Neuronal stem cell (in vitro differentiated cells): Measurements from ENCODE around the gene DCUN1D2.
A peak's percentile ranks its signal among the peaks of the same experiment; 100 is the strongest.
"Not testable (repeated sequence)": the region's sequence is repeated elsewhere in the genome, so short reads cannot be mapped to it uniquely, and the experiment has no call there.

Source experiments
- DNase-seq: peaks from one replicate; pipeline ENCODE4 v3.0.0-alpha.2; 2013; ENCODE audit warnings: low spot score
- H2AFZ ChIP-seq: one replicate; pipeline ENCODE4 v1.6.1; 2013; ENCODE audit warnings: mild to moderate bottlenecking, low read length, inconsistent platforms
- H2AK5ac ChIP-seq: 2 replicates; pipeline ENCODE4 v1.6.1; 2013; ENCODE audit warnings: low read depth, mild to moderate bottlenecking, inconsistent platforms, low read length, moderate library complexity, mixed read lengths
- H2BK120ac ChIP-seq: 2 replicates; pipeline ENCODE4 v1.6.1; 2013; ENCODE audit warnings: low read depth, mild to moderate bottlenecking, inconsistent platforms, low read length, moderate library complexity, mixed read lengths
- H2BK12ac ChIP-seq: one replicate; pipeline ENCODE4 v1.6.1; 2013; ENCODE audit warnings: low read length, inconsistent platforms
- H2BK15ac ChIP-seq: 2 replicates; pipeline ENCODE4 v1.6.1; 2013; ENCODE audit warnings: mild to moderate bottlenecking, low read length, inconsistent platforms, mixed read lengths
- H2BK5ac ChIP-seq: one replicate; pipeline ENCODE4 v1.6.1; 2013; ENCODE audit warnings: inconsistent platforms, mild to moderate bottlenecking, low read length, moderate library complexity
- H3K14ac ChIP-seq: one replicate; pipeline ENCODE4 v1.6.1; 2013; ENCODE audit warnings: low read length, inconsistent platforms
- H3K18ac ChIP-seq: 2 replicates; pipeline ENCODE4 v1.6.1; 2013; ENCODE audit warnings: low read length, inconsistent platforms
- H3K23ac ChIP-seq: 2 replicates; pipeline ENCODE4 v1.6.1; 2013; ENCODE audit warnings: low read depth, mild to moderate bottlenecking, mixed read lengths, low read length, inconsistent platforms; ENCODE audit not compliant: poor library complexity
- H3K27ac ChIP-seq: replicated peaks from 3 replicates; pipeline ENCODE4 v1.5.1; 2013; ENCODE audit warnings: low read length, inconsistent platforms
- H3K27me3 ChIP-seq, 3 experiments: 2 replicates each; pipeline ENCODE4 v1.6.1; 2013; ENCODE audit warnings: low read length in 3 of 3, mild to moderate bottlenecking in 2 of 3, inconsistent platforms in 1 of 3, low read depth in 1 of 3, mixed read lengths in 1 of 3, moderate library complexity in 1 of 3; ENCODE audit not compliant: control insufficient read depth in 3 of 3, insufficient read depth in 3 of 3
- H3K36me3 ChIP-seq, 2 donors: replicated peaks in 1 of 2; 2 replicates each; pipeline ENCODE4 v1.6.1; 2013; ENCODE audit warnings: low read length in 2 of 2; ENCODE audit not compliant: control insufficient read depth in 2 of 2, insufficient read depth in 2 of 2
- H3K4ac ChIP-seq: 2 replicates; pipeline ENCODE4 v1.6.1; 2013; ENCODE audit warnings: inconsistent platforms, mild to moderate bottlenecking, low read length, moderate library complexity
- H3K4me1 ChIP-seq, 2 donors: 1 replicate in 1 of 2; 2 replicates in 1 of 2; pipeline ENCODE4 v1.6.1; 2013; ENCODE audit warnings: low read length in 2 of 2, low read depth in 1 of 2; ENCODE audit not compliant: control insufficient read depth in 2 of 2, insufficient read depth in 1 of 2
- H3K4me2 ChIP-seq: one replicate; pipeline ENCODE4 v1.6.1; 2013; ENCODE audit warnings: mild to moderate bottlenecking, low read length, inconsistent platforms; ENCODE audit not compliant: insufficient read depth, poor library complexity, severe bottlenecking
- H3K4me3 ChIP-seq, 2 donors: 2 replicates each; pipeline ENCODE4 v1.5.1; 2013; ENCODE audit warnings: low read length in 2 of 2, mild to moderate bottlenecking in 2 of 2, inconsistent platforms in 1 of 2, moderate library complexity in 1 of 2
- H3K79me1 ChIP-seq: one replicate; pipeline ENCODE4 v1.6.1; 2013; ENCODE audit warnings: low read depth, mild to moderate bottlenecking, inconsistent platforms, low read length, moderate library complexity
- H3K9ac ChIP-seq: one replicate; pipeline ENCODE4 v1.6.1; 2013; ENCODE audit warnings: mild to moderate bottlenecking, low read depth, low read length, inconsistent platforms; ENCODE audit not compliant: poor library complexity
- H3K9me3 ChIP-seq, 2 donors: replicated peaks in 1 of 2; 2 replicates each; pipeline versions ENCODE3 to v1.6.1; 2013; ENCODE audit warnings: low read length in 2 of 2, mild to moderate bottlenecking in 2 of 2, inconsistent platforms in 1 of 2, low read depth in 1 of 2, mixed read lengths in 1 of 2, moderate library complexity in 1 of 2; ENCODE audit not compliant: control insufficient read depth in 2 of 2, insufficient read depth in 1 of 2
- H4K8ac ChIP-seq: one replicate; pipeline ENCODE4 v1.6.1; 2013; ENCODE audit warnings: low read depth, mild to moderate bottlenecking, inconsistent platforms, low read length, moderate library complexity
- H4K91ac ChIP-seq: one replicate; pipeline ENCODE4 v1.6.1; 2013; ENCODE audit warnings: low read length, low read depth, mild to moderate bottlenecking, inconsistent platforms; ENCODE audit not compliant: poor library complexity
- WGBS, 2 donors: extraction: QIAGEN DNeasy Blood & Tissue Kit; methylation state at CpG; one replicate each; pipeline ENCODE4 v1.1.7; 2013; ENCODE audit warnings: missing lambda C conversion rate in 2 of 2, mixed read lengths in 1 of 2; ENCODE audit not compliant: insufficient read length in 2 of 2, insufficient replicate concordance in 1 of 2; ENCODE audit errors: extremely low coverage in 2 of 2; 5-methylcytosine and 5-hydroxymethylcytosine counted together

DCUN1D2 gene

DNA sequence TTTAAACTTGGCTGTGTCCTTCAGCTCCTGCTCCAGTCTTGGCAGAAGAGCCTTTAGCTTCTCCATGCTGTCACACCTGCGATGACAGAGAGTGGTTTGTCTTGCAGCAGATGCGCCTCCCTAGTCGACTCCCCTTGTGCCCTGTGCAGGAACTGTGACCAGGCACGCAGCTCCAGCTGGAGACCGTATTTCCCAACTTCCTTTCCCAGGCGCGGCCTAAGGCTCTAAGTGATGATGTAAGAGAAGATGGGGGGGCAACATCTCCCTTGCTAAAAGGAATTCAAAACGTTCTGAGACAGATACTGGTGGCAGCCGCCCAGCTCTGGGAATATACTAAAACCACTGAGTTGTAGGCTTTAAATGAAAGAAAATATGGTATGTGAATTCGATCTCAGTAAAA lies 16.3 kb downstream of the DCUN1D2 start:
- H2BK120ac ChIP-seq = no peak overlapping the region
- H3K9ac ChIP-seq = no peak overlapping the region
- no peak overlapping the region for H4K91ac ChIP-seq
- H3K27me3 ChIP-seq = no peaks in the 10 kb centered on the region
- H2AK5ac ChIP-seq = no peak overlapping the region
- no peak overlapping the region for H2BK12ac ChIP-seq
- peaks cover 0 to 14% of the 10 kb centered on the region in 2 donors for H3K9me3 ChIP-seq
- no peak overlapping the region for H3K4ac ChIP-seq
- no peak overlapping the region for H3K23ac ChIP-seq
- H3K4me3 ChIP-seq = no peak overlapping the region
- H3K36me3 ChIP-seq = peaks cover 25 to 89% of the 10 kb centered on the region in 2 donors
- H2AFZ ChIP-seq = no peak overlapping the region
- H3K14ac ChIP-seq = no peak overlapping the region
- no CpG with 5 or more reads among the region's 10 CpGs for WGBS, 2 donors
- H2BK15ac ChIP-seq = no peak overlapping the region
- H3K4me1 ChIP-seq = peaks cover 3 to 4% of the 10 kb centered on the region in 2 donors
- H4K8ac ChIP-seq = no peak overlapping the region
- H3K4me2 ChIP-seq = no peak overlapping the region
- no peak for DNase-seq
- no peak overlapping the region for H3K27ac ChIP-seq
- no peaks in the 10 kb centered on the region for H3K79me1 ChIP-seq
- no peak overlapping the region for H3K18ac ChIP-seq
- no peak overlapping the region for H2BK5ac ChIP-seq

DNA sequence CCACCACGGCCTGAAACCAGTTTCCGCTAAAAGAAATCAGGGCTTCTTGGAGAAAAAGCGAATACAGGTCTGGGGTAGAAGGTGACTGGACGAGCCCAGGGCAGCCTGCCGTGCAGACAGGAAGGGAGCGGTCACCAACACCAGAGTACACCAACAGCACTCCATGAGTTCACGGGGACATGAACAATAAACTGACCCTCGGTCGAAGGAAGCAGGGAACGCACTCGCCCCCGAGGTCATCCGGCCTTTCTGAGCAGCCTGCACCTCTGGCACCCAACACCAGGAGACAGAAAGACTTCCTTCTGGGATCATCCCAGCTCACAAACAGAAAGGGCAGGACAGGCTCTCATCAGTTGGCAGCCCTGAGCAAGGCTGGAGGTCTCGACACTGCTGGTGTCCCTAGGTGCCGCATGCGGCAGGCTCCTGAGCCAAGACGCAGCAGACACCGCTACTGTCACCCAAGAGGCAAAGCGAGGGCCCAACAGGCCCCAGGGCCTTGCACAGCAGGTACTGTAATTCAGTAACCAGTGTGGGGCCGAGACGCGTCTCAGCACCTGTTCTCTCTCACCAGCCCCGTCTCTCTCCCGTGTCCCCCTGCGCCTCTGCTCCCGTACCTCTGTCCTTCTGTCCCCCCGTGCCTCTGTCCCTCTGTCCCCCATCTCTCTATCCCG lies 18.0 kb downstream of the DCUN1D2 start:
- no peak overlapping the region for H3K9ac ChIP-seq
- peaks cover 21 to 79% of the 10 kb centered on the region in 2 donors for H3K36me3 ChIP-seq
- no peak overlapping the region for H3K27ac ChIP-seq
- H3K4ac ChIP-seq = no peak overlapping the region
- no CpG with 5 or more reads among the region's 28 CpGs for WGBS, 2 donors
- H3K79me1 ChIP-seq = no peaks in the 10 kb centered on the region
- H2BK5ac ChIP-seq = no peak overlapping the region
- no peak for DNase-seq
- peak overlapping the region; percentile 70 for H4K8ac ChIP-seq
- H3K18ac ChIP-seq = no peak overlapping the region
- no peak overlapping the region for H3K23ac ChIP-seq
- H4K91ac ChIP-seq = no peak overlapping the region
- no peak overlapping the region for H2BK15ac ChIP-seq
- H3K4me2 ChIP-seq = no peak overlapping the region
- no peak overlapping the region for H2BK12ac ChIP-seq
- H2AFZ ChIP-seq = no peak overlapping the region
- no peak overlapping the region for H2AK5ac ChIP-seq
- H2BK120ac ChIP-seq = no peak overlapping the region
- H3K4me3 ChIP-seq = no peak overlapping the region
- H3K9me3 ChIP-seq = no peaks in the 10 kb centered on the region
- no peak overlapping the region for H3K14ac ChIP-seq
- peaks cover 10 to 11% of the 10 kb centered on the region in 2 donors for H3K4me1 ChIP-seq
- H3K27me3 ChIP-seq = no peaks in the 10 kb centered on the region

- H3K36me3 ChIP-seq = peaks cover 22 to 79% of the 10 kb centered on the region in 2 donors
- no peaks in the 10 kb centered on the region for H3K27me3 ChIP-seq
- WGBS, 2 donors = no CpG with 5 or more reads among the region's 11 CpGs
- H4K8ac ChIP-seq = no peak overlapping the region
- no peaks in the 10 kb centered on the region for H3K79me1 ChIP-seq
- no peak overlapping the region for H3K4me3 ChIP-seq
- no peak overlapping the region for H2BK5ac ChIP-seq
- no peak overlapping the region for H3K27ac ChIP-seq
- H3K9me3 ChIP-seq = no peaks in the 10 kb centered on the region
- no peak overlapping the region for H3K4ac ChIP-seq
- no peak overlapping the region for H3K18ac ChIP-seq
- peaks cover 10 to 11% of the 10 kb centered on the region in 2 donors for H3K4me1 ChIP-seq
- no peak overlapping the region for H2BK120ac ChIP-seq
- no peak overlapping the region for H2AFZ ChIP-seq
- no peak overlapping the region for H2AK5ac ChIP-seq
- no peak overlapping the region for H3K9ac ChIP-seq
- no peak for DNase-seq
- no peak overlapping the region for H3K4me2 ChIP-seq
- H3K23ac ChIP-seq = no peak overlapping the region
- H2BK15ac ChIP-seq = no peak overlapping the region
- H4K91ac ChIP-seq = no peak overlapping the region
- H3K14ac ChIP-seq = no peak overlapping the region
- H2BK12ac ChIP-seq = no peak overlapping the region
Measured at GRCh38 chr13:113471844-113472243, 18.7 kb downstream of the DCUN1D2 start.

- H3K36me3 ChIP-seq = peaks cover 15 to 76% of the 10 kb centered on the region in 2 donors
- H3K4me3 ChIP-seq, H2BK5ac ChIP-seq, H3K4ac ChIP-seq, H3K4me2 ChIP-seq, H4K91ac ChIP-seq, H3K27me3 ChIP-seq, H3K18ac ChIP-seq, H3K79me1 ChIP-seq, DNase-seq, H3K9me3 ChIP-seq, H2BK120ac ChIP-seq, H2BK12ac ChIP-seq, H3K9ac ChIP-seq, H2AK5ac ChIP-seq, H4K8ac ChIP-seq, H2AFZ ChIP-seq, H2BK15ac ChIP-seq, H3K14ac ChIP-seq, H3K27ac ChIP-seq, H3K23ac ChIP-seq: not testable (repeated sequence)
- no CpG with 5 or more reads among the region's 4 CpGs for WGBS, 2 donors
- peaks cover 10 to 11% of the 10 kb centered on the region in 2 donors for H3K4me1 ChIP-seq
Measured at GRCh38 chr13:113470635-113471163, 19.8 kb downstream of the DCUN1D2 start.
